ENCODE results near the gene MAMDC4.

DNA sequence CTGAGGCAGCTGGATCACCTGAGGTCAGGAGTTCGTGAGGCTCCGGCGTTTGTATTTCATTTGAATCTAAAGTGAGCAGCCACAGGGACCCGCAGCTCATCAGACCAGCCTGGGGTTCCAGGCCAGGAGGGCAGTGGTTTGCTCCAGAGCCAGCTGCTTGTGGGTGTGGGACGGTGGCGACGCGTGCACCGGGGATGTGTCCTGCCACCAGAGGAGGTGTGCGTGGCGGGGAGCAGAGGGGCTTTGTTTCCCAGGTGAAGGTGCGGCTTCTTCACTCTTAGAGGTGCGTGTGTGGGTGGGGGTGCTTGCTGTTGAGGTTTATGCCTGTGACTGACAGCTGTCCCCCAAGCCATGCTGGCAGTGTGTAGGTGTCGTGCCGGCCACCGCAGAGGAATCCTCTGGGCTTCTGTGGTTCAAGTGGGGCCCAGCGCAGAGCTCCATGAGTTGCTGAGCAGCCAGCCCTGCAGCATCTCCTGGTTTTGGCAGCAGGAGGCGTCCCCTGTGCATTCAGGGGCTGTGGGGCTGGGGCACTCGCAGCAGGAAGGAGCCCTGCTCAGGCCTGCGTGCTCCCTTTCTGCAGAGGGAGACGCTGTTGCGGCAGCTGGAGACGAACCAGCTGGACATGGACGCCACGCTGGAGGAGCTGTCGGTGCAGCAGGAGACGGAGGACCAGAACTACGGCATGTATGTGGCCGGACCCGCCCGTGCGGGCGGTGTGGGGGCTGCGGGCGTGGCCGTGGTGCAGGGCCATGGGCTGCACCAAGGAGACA is 16.8 kb upstream of the MAMDC4 start:
- TF ChIP-seq, protein P1, sequence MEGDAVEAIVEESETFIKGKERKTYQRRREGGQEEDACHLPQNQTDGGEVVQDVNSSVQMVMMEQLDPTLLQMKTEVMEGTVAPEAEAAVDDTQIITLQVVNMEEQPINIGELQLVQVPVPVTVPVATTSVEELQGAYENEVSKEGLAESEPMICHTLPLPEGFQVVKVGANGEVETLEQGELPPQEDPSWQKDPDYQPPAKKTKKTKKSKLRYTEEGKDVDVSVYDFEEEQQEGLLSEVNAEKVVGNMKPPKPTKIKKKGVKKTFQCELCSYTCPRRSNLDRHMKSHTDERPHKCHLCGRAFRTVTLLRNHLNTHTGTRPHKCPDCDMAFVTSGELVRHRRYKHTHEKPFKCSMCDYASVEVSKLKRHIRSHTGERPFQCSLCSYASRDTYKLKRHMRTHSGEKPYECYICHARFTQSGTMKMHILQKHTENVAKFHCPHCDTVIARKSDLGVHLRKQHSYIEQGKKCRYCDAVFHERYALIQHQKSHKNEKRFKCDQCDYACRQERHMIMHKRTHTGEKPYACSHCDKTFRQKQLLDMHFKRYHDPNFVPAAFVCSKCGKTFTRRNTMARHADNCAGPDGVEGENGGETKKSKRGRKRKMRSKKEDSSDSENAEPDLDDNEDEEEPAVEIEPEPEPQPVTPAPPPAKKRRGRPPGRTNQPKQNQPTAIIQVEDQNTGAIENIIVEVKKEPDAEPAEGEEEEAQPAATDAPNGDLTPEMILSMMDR (IDR thresholded peaks at IDR 0.05; ENCODE audit: insufficient read depth, low read length), result no peak
- TF ChIP-seq POLR2AphosphoS5 (IDR thresholded peaks at IDR 0.05; ENCODE audit: low read depth), result no peak
- TF ChIP-seq, protein P2, sequence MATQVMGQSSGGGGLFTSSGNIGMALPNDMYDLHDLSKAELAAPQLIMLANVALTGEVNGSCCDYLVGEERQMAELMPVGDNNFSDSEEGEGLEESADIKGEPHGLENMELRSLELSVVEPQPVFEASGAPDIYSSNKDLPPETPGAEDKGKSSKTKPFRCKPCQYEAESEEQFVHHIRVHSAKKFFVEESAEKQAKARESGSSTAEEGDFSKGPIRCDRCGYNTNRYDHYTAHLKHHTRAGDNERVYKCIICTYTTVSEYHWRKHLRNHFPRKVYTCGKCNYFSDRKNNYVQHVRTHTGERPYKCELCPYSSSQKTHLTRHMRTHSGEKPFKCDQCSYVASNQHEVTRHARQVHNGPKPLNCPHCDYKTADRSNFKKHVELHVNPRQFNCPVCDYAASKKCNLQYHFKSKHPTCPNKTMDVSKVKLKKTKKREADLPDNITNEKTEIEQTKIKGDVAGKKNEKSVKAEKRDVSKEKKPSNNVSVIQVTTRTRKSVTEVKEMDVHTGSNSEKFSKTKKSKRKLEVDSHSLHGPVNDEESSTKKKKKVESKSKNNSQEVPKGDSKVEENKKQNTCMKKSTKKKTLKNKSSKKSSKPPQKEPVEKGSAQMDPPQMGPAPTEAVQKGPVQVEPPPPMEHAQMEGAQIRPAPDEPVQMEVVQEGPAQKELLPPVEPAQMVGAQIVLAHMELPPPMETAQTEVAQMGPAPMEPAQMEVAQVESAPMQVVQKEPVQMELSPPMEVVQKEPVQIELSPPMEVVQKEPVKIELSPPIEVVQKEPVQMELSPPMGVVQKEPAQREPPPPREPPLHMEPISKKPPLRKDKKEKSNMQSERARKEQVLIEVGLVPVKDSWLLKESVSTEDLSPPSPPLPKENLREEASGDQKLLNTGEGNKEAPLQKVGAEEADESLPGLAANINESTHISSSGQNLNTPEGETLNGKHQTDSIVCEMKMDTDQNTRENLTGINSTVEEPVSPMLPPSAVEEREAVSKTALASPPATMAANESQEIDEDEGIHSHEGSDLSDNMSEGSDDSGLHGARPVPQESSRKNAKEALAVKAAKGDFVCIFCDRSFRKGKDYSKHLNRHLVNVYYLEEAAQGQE (IDR thresholded peaks at IDR 0.05; ENCODE audit: insufficient replicate concordance, low read depth), result no peak
